ENCODE results near the gene RAB8B. TPM values are rescaled to one million over a fixed set of nuclear protein-coding genes. Genes with fewer than 3 reads are reported as not detected.

Gene RAB8B
- total RNA-seq, 4 donors from 2014 or later, result 26.1 to 48.1 (median 33.0) TPM

GRCh38 chr15:63264688-63265293, 75.4 kb downstream of the RAB8B start:
- Histone ChIP-seq H3K27me3 (no peaks in the 10 kb centered on the region), H3K9me3 (no peaks in the 10 kb centered on the region), H3K36me3 (peaks cover 0 to 56% of the 10 kb centered on the region in 2 donors), H3K27ac (no peak overlapping the region), H3K4me1 (no peaks in the 10 kb centered on the region), H3K4me3 (no peak overlapping the region)
- ATAC-seq, result no peak
- WGBS, 2 donors (ENCODE audit: low coverage in 1 of 2), result 40 to 67% methylated on average over 1 of the region's 1 CpG
- TF ChIP-seq CTCF (IDR thresholded peaks at IDR 0.05) (no peak), POLR2A (IDR thresholded peaks at IDR 0.05) (no peak), EP300 (IDR thresholded peaks at IDR 0.05) (no peak), POLR2AphosphoS5 (IDR thresholded peaks at IDR 0.05) (no peak)

- TF ChIP-seq POLR2A (IDR thresholded peaks at IDR 0.05) (no peak), EP300 (IDR thresholded peaks at IDR 0.05) (no peak), CTCF (IDR thresholded peaks at IDR 0.05) (no peak)
- ATAC-seq, result no peak
- Histone ChIP-seq H3K9me3 (no peaks in the 10 kb centered on the region), H3K4me1 (peaks cover 0 to 17% (median 0%) of the 10 kb centered on the region in 3 donors), H3K27ac (no peak overlapping the region), H3K36me3 (no peaks in the 10 kb centered on the region), H3K4me3 (no peak overlapping the region), H3K27me3 (no peaks in the 10 kb centered on the region)
- WGBS, 2 donors (ENCODE audit: low coverage in 1 of 2), result 71 to 83% methylated on average over 1 to 3 of the region's 3 CpGs
These were observed 85.0 kb downstream of the RAB8B start for GRCh38 chr15:63274427-63274826.

- Histone ChIP-seq H3K27me3 (no peaks in the 10 kb centered on the region), H3K9me3 (no peaks in the 10 kb centered on the region), H3K4me3 (peak overlapping the region; percentile 88 to 91), H3K27ac (peak overlapping the region; percentile 82 to 94 (median 90)), H3K4me1 (peaks cover 0 to 17% (median 0%) of the 10 kb centered on the region in 3 donors), H3K36me3 (peaks cover 0 to 20% of the 10 kb centered on the region in 2 donors)
- peak; percentile 17 for ATAC-seq
- TF ChIP-seq EP300 (IDR thresholded peaks at IDR 0.05) (no peak), POLR2A (IDR thresholded peaks at IDR 0.05) (no peak), CTCF (IDR thresholded peaks at IDR 0.05) (no peak), POLR2AphosphoS5 (IDR thresholded peaks at IDR 0.05) (no peak)
- 7 to 8% methylated on average over 9 to 11 of the region's 11 CpGs for WGBS, 2 donors (ENCODE audit: low coverage in 1 of 2)
These were observed 87.1 kb downstream of the RAB8B start for GRCh38 chr15:63276342-63277037.

- peak; percentile 87 for ATAC-seq
- Histone ChIP-seq H3K4me3 (peak within 1 kb of the TSS; percentile 88 to 91), H3K27ac (peak within 1 kb of the TSS; percentile 82 to 94 (median 90)), H3K27me3 (no peaks in the 10 kb centered on the region), H3K4me1 (peaks cover 0 to 19% (median 0%) of the 10 kb centered on the region in 3 donors), H3K9me3 (no peaks in the 10 kb centered on the region), H3K36me3 (peaks cover 0 to 21% of the 10 kb centered on the region in 2 donors)
- TF ChIP-seq EP300 (IDR thresholded peaks at IDR 0.05) (no peak), POLR2AphosphoS5 (IDR thresholded peaks at IDR 0.05) (peak; percentile 51), POLR2A (IDR thresholded peaks at IDR 0.05) (peak; percentile 56 to 64), CTCF (IDR thresholded peaks at IDR 0.05) (peak in 2 of 4 experiments; percentile 16 to 18)
- 0% methylated on average over 10 to 11 of the region's 102 CpGs for WGBS, 2 donors (ENCODE audit: low coverage in 1 of 2)
These were observed 87.9 kb downstream of the RAB8B start, which contains the start of gene APH1B for GRCh38 chr15:63277038-63277892. Gene APH1B (plus strand): TSS chr15:63277605. CDS start chr15:63277624, 19 bp downstream.
